ENCODE results near the gene PAK2.

DNA sequence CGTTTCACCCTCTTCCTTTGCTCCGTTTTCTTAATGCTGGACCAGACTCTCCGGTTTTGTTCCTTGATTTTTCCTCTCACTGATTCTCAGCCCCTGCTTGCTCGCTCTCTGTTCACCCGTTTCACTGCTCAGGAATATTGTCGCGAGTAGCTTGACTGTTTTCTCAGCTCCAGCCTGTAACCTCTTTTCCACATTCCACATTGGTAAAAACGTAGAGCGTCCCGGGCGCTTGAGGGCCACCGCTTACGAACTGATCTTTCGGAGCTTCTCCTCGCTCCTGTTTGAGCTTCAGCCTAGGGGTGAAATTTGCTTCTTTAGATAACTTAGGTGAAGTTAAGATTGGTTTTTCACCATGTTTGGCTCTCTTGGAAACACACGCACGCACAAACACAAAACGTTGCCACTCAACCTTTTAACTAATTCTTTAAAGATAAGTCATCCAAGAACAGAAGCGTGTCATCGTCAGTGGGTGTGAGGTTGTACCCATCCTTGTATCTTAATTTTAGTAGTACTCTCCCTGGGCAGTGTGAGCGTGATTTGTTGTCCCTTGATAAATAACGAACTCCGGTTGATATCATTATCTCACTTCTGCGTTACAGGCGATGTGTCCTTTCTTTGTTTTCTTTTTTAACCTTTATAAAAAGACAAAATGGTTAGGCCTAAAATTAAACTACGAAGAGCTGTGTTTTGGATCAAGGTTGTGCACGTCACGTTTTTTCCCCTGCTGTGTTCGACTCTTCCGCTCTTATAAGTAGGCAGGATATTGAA is 1.0 kb downstream of the PAK2 start:
- TF ChIP-seq POLR2AphosphoS5 (IDR thresholded peaks at IDR 0.05; ENCODE audit: borderline replicate concordance, low read depth, low read length), result no peak
- no peak for TF ChIP-seq FOXP2 (optimal IDR thresholded peaks at IDR 0.05; ENCODE audit: control extremely low read depth, extremely low read length, insufficient read depth)
